NCI-H2107 treated with DMSO at 0.1 percent for 48 hours (cell line): ENCODE results near the gene ZNF3.

ENCODE experiments used
- DNase-seq: peaks from one replicate; lab custom pipeline; 2025; ENCODE audit not compliant: unreplicated experiment; lab: John Stamatoyannopoulos, UW

Gene ZNF3

DNA sequence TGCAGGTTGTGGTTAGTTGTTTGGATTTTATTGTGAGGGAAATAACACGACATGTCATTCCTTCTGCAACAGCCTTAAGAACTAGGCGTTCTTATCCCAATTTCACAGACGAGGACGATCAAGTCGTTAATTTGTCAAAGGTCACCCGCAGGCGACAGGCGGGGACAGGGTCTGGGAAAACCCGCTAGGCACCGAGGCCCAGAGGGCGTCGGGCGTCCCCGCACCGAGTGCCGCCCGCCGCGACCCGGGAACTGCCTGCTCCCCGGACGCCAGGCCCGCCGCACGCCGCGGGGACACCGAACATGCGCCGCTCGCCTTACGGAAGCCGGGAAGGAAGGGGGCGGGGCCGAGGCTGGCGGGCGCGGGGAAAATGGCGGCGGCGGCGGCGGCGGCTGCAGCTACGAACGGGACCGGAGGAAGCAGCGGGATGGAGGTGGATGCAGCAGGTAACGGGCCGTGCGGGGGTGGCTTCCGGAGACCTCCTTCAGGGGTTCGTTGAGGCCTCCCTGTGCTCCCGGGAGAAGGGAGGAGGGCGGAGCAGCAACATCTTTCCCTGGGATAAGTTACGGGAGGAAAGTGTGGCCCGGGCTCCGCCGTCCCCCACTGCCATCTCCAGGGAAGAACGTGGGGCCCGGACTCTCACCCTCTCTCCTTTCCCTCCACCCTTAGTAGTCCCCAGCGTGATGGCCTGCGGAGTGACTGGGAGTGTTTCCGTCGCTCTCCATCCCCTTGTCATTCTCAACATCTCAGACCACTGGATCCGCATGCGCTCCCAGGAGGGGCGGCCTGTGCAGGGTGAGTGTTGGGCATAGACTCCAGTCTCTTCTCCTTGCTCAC lies 7.3 kb upstream of the ZNF3 start, which contains the start of gene COPS6:
Gene COPS6, plus strand, starts transcription at position 349 of the 837 bp plus-strand sequence. Its CDS starts 22 bp downstream, at position 371.
- DNase-seq = no peak

DNA sequence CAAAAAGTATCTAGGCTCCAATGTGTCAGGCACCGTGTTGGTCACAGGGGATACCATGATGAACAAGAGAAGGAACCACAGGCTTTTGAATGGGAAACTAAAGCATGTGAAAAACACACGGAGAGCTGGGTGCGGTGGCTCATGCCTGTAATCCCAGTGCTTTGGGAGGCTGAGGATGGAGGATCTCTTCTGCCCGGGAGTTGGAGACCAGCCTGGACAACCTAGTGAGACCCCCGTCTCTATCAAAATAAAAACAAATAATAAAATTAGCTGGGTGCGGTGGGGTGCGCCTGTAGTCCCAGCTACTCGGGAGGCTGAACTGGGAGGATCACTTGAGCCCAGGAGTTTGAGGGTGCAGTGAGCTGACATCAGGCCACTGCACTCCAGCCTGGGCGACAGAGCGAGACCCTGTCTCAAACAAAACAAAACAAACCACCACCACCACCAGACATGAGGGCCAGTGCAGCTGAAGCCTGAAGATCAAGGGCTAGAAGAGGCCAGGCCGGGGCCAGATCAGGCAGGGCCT lies 6.6 kb upstream of the ZNF3 start:
- DNase-seq = no peak

DNA sequence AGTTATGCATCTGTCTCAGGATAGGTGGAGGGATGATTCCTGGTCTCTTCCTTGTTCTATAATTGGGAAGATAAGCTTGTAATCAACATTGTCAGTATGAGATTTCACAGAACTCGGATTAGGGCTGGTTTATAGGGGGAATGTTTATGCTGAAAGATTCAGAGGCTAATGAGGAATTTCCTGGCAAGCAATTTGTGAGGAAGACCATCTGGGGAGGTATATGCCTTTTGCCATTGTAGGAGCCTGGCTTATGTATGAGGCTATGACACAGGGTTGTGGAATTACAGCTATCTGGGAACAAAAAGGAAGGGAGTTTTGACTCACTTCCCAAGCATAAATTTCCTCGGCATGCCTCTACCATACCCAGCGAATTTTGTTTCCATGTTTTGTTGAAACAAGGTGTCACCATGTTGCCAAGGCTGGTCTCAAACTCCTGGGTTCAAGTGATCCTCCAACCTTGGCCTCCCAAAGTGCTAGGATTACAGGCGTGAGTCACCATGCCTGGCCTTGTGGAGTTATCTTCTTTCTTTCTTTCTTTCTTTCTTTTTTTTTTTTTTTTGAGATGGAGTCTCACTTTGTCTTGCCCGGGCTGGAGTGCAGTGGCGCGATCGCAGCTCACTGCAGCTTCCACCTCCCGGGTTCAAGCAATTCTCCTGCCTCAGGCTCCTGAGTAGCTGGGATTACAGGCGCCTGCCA lies 5.7 kb upstream of the ZNF3 start:
- no peak for DNase-seq

DNA sequence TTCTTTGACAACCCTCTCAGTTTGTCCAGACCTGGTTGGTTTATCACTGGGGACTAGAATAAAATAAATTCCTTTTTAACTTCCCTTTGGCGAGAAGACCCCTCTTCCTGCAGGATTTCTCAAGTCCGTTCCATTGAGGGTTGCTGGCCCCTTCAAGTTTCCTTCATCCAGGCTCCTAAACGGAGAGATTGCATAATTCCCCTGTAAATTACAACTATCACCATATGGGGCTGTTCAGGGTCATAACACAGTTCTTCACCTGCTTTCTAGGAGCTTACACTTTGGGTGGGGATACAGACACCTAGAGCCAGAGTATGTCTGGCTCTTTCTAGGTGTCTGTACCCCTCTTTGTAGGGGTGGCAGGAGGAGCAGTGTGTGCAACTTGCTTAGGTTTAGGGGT lies 4.0 kb upstream of the ZNF3 start:
- DNase-seq = no peak

DNA sequence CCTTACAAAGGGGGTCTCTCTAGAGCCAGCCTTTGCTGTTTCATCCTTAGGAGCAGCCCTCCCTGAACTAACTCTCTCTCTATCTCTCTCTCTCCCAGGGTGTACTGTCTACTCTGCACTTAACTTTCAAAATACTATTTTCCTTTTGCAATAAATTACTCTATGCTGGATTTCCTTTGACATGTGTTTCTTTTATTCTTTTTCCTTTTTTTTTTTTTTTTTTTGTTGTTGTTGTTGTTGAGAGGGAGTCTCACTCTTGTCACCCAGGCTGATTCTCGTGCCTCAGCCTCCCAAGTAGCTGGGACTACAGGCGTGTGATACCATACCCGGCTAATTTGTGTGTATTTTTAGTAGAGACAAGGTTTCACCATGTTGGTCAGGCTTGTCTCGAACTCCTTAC lies 1.5 kb upstream of the ZNF3 start:
- no peak for DNase-seq

DNA sequence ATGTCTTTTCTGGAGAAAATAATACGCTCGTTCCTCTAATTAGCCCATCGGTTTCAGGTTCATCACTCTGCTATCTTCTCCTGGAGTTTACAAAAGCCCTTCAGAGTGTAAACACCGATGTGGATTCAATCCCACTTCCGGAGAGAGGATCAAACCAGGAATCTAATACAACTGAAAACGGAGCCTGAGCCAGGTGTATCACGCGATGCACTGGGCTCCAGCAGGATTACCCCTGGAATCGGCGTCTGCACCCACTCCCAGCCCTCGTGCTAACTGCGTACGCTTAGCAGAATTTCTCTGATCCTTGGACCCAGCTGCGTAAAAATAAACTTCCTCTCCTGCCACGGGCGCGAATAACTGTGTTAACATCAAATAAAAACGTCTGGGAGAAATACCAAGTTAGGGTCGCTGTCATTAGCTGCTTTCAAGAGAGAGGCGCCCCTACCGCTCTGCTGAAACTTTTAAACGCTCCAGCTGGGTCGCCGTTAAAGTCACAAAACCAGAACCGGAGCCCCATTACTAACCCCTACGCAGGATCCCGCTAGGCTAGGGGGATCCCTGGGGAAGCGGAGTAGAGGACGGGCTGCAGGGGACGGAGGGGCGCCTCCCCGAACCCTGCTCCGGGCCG lies 502 bp downstream of the ZNF3 start:
- no peak for DNase-seq

DNA sequence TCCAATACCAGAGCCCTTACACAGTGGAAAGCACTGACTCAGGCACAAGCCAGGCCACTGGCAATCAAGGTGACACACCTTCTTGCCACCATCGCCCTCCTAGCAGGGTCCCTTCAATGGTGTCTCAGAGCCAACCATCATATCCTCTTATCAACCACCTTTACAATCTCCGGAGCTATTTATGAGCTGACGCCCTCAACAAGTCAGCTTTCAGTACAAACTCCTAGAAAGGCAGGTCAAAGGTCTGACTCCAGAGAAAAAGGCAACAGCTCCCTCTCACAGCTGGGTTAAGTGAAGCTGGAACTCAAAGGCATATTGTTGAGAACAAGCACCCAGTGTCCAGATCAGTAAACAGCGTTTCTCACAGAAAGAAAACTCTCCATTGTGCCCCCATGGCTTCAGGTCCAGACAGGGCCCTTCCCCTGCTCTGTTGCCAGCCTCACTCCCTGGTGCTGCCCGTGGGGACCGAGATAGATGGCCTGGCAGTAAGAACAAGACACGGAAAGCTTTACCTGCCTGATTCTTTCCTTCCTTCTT lies 2.4 kb downstream of the ZNF3 start:
- DNase-seq = no peak

DNA sequence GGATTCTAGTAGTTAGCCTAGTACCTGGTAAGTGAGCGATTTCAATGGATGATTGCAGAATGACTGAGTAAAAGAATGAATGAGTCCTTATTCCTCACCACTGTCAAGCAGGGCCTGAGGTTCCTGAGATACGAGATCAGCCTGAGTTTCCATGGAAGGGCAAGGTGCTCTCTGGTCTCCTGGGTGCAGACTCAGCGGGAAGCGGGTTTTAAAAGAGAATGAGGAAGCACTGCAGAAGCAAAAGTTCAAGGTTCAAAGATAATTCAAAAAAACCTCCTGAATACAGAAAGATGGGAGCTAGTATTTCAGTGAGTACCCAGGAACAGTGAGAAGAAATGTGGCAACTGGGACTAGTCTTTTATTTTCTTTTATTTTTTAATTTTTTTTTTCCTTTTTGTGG lies 4.3 kb downstream of the ZNF3 start:
- no peak for DNase-seq

DNA sequence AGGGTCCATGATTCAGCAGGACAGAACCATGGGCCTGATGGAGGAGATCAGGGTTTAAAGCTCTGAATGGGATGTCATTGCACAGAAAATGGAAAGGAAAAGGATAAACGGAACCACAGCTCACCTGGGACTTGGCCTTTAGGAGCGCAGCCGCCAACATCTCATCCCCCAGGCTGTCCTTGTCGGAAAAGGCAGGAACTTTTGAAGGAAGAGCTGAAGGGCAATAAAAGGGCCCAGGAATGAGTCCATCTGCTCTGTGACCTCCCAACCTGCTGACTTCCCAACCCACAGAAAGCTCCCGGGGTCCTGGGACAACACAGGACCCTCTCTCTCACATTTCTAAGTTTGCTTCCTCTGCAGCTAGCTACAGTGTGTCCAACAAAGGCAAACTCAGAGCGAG lies 6.1 kb downstream of the ZNF3 start:
- no peak for DNase-seq

DNA sequence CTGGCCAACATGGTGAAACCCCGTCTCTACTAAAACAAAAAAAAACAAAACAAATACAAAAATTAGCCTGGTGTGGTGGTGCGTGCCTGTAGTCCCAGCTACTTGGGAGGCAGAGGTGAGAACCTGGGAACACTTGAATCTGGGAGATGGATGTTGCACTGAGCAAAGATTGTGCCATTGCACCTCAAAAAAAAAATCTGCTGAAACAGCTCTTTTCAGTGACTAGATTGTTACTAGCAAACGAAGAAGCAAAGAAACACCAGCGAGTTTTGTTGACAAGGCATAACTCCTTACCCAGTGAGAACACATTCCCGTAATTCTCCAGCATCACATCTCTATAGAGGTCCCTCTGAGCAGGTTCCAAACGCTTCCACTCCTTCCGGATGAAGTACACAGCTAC lies 6.7 kb downstream of the ZNF3 start:
- DNase-seq = no peak

DNA sequence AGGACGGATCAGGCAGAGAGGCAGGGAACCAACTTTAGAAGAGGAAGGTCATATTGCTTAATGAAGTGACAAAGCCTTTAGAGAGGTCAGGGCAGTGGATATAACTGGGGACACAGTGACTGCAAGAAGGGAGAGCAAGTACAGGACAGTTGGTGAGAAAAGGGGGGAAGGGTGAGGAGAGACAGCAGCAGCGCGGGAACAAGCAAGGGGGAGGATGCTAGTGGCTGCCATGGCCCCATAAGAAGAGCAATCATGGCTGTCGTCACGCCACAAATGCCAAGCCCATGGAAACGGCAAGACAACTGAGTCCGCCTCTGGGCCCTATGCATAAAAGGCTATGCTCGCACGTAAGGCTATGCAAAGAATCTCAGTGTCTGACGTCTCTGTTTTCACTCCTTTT lies 9.1 kb downstream of the ZNF3 start:
- DNase-seq = no peak

DNA sequence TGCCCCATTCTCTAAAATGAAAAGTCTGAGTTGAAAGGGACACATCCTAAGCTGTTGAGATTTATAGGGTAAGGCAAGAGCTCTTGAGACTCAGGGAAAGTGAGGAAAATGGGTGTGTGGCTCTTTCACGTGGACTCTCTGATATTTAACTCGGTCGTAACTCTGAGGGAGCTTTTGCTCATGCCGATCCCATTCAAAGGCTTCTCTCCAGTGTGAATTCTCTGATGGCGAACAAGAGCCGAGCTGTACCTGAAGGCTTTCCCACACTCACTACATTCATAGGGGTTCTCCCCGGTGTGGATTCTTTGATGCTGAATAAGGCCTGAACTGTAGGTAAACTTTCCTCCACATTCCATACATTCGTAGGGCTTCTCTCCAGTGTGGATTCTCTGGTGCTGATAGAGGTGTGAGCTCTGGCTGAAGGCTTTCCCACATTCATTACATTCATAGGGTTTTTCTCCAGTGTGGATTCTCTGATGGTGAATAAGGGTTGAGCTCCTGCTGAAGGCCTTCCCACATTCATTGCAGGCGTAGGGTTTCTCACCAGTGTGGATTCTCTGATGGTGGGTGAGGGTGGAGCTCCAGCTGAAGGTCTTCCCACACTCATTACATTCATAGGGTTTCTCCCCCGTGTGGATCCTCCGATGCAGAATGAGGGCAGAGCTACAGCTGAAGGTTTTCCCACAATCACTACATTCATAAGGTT lies 10.4 kb downstream of the ZNF3 start:
- no peak for DNase-seq

DNA sequence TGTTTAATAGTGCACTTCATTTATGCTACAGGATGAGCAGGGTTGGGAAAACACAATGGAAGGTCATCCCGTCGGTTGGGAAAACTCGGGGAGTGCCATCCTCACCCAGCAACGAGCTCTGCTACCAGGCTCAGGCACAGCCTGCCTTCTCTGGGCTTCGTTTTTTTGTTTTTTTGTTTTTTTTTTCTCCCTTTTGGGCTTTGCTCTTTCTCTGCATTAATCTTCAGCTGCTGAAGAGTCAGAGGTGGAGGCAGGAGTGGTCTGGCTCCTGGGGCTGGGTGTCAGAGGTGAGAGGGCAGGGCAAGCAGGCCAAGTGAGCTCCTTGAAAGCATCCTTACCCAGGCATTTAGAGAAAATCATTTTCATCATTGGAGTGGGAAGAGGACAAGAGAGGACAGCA lies 11.5 kb downstream of the ZNF3 start:
- DNase-seq = no peak

DNA sequence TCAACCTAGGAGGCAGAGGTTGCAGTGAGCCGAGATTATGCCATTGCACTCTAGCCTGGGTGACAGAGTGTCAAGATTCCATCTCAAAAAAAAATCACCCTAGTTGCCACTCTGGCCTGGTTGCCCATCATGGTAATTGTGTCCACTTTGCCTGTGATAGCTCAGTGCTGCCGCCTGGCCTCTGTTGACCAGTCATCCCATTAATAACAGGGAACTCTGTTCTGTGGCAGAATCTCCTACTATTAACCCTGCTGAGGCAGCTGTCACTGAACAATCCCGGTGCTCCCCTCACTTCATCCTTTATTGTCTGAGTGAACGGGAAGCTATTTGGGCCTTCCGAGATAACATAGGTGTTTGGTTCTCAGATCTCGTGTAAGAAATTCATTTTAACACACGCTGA lies 14.6 kb downstream of the ZNF3 start:
- no peak for DNase-seq

DNA sequence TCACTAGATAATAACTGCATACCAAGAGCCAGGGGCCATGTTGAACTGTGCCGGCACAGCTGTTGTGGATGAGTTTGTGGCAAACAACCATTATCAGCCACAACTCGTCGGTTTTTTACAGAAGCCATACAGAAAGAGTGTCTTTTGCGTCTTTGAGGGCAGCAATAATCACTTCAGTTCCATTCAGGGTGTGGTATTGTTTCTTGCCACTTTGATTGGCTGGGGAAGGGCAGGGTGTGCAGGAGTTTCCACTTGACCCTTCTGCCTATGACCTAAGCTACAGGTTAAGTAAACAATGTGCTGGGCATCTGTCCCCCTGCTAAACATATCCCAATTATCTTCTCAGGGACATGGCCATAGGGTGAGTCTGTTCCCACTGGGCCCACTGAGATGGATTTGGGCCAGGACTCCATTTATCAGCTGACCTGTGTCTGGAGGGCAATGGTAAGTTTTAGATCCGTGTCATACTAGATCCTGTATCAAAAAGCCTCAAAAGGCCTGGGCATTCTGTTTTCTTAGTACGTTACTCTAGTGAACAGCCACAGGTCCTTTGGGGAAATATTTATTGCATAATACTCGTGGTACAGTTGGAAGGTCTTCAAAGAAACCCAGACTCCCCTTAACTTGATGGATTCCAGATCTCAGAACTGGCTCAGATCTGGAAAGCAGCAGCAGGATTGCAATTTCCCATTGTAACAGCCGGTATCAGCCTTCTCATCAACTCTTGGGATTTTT lies 15.9 kb downstream of the ZNF3 start:
- no peak for DNase-seq

DNA sequence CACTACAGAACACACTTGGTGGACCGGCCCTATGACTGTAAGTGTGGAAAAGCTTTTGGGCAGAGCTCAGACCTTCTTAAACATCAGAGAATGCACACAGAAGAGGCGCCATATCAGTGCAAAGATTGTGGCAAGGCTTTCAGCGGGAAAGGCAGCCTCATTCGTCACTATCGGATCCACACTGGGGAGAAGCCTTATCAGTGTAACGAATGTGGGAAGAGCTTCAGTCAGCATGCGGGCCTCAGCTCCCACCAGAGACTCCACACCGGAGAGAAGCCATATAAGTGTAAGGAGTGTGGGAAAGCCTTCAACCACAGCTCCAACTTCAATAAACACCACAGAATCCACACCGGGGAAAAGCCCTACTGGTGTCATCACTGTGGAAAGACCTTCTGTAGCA lies 17.4 kb downstream of the ZNF3 start:
- DNase-seq = no peak

DNA sequence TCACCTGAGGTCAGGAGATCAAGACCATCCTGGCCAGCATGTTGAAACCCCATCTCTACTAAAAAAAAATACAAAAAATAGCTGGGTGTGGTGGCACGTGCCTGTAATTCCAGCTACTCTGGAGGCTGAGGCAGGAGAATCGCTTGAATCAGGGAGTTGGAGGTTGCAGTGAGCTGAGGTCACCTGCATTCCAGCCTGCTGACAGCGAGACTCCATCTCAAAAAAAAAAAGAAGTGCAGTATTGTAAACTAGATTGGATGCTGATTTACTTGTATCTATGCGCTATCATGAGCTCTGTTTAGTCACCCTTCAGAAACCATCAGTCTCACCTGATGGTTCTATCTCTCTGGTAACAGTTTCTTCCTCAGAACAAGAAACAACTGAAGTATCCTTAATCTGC lies 18.1 kb downstream of the ZNF3 start:
- DNase-seq = no peak

DNA sequence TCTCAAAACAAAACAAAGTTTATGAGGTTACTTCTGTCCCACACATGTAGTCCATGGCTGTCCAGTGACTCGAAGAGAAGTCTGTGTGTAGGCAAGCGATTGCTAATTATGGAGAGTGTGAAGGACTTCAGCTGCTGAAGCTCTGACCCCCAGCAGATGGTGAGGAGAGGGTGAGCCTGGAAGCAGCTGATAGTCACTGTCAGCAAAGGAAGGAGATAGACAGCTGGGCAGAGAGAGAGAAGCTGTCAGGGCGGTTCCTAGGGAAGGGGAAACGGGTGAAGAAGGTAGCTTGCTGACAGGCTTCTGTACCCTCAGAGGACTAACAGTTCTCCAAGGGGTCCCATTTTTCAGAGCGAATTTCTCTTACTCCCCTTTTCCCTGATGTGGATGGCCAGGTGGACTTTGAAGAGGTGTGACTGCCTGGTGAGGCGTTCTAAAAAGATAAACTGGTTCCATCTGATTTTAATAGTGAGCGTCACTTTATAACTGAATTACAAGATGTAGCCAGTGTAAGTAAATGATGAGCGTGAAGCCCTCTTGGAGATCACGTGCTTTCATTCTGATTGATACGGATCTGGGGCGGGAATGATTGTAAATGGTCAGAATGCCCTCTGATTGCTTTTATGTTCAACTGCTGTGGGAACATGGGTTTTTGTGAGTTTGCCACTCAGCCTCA lies 19.9 kb downstream of the ZNF3 start:
- DNase-seq = no peak

DNA sequence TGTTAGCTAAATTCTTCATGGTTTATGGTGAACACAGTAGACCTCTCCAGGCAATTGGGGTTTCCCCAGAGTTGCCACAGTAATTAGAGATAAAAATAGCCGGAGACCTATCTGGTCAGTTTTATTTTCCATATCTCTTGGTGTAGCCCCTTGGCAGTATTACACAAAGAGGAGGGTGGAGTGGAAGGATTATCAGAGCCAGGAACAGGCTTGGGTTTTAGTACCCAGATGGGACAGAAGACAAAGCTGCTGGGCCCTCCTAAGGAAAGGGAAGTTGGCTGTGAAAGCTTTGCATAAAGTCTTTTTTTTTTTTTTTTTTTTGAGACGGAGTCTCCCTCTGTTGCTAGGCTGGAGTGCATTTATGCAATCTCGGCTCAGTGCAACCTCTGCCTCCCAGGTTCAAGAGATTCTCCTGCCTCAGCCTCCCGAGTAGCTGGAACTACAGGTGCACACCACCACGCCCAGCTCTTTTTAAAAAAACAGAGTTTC lies 22.2 kb downstream of the ZNF3 start:
- DNase-seq = no peak

DNA sequence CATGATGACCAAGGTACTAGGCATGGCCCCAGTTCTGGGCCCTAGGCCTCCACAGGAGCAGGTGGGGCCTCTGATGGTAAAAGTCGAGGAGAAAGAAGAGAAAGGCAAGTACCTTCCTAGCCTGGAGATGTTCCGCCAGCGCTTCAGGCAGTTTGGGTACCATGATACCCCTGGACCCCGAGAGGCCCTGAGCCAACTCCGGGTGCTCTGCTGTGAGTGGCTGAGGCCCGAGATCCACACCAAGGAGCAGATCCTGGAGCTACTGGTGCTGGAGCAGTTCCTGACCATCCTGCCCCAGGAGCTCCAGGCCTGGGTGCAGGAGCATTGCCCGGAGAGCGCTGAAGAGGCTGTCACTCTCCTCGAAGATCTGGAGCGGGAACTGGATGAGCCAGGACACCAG lies 24.5 kb downstream of the ZNF3 start:
- DNase-seq = no peak
